HL-60/S4 treated with retinoic acid at 250 ng/mL for 4 days and 3 days (cell line): ENCODE data around the gene KATNA1.

Experiments
- in situ Hi-C: fragments of 300-500 bp; cut with MboI; formaldehyde crosslinking; loops from 2 replicates; pipeline ENCODE4 v1.7.0; 2022; ENCODE audit warnings: low sequenced_read_pairs

Gene KATNA1

DNA sequence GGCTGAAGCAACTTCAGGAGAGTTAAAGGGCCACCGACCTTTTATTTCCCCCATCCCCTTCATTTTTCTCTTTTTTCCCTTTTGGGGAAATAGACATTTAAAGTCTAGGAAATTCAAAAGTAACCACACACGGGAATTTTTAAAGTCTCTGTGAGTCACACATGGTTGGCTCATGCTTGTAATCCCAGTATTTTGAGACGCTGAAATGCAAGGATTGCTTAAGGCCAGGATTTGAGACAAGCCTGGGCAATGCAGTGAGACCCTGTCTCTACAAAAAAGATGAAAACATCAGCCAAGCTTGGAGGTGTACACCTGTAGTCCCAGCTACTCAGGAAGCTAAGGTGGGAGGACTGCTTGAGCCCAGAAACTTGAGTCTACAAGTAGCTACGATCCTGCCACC, 34.2 kb downstream of the KATNA1 start:
- in situ Hi-C loops = no loop called here

GRCh38 chr6:149608381-149608982, 40.0 kb downstream of the KATNA1 start:
- in situ Hi-C loops = no loop called here

DNA sequence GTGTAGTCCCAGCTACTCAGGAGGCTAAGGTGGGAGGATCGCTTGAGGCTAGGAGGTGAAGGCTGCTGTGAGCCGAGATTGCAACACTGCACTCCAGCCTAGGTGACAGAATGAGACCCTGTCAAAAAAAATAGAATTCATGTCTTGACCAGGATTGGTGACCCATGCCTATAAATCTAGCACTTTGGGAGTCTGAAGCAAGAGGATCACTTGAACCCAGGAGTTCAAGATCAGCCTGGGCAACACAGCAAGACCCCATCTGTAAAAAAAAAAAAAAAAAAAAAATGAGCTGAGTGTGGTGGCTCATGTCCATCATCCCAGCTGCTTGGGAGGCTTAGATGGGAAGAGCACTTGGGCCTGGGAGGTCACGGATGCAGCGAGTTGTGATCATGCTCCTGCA, 48.0 kb downstream of the KATNA1 start:
- in situ Hi-C loops = no loop called here

- in situ Hi-C loops = no loop called here
Observed at GRCh38 chr6:149593408-149593807, 55.1 kb downstream of the KATNA1 start.

GRCh38 chr6:149592983-149593382, 55.5 kb downstream of the KATNA1 start:
- in situ Hi-C loops = no loop called here

DNA sequence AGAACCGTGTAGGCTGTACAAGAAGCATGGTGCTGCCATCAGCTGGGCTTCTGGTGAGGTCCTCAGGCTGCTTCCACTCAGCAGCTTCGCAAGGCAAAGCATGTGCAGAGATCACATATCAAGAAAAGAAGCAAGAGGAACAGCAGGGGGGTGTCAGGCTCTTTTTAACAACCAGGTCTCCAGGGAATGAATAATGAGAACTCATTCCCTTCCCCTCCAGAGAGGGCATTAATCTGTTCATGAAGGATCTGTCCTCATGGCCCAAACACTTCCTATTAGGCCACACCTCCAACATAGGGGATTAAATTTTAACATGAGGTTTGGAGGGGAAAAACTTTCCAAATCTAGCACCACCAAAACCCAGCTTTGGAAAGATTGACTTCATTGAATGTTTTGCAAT, 62.4 kb downstream of the KATNA1 start:
- in situ Hi-C loops = no loop called here

DNA sequence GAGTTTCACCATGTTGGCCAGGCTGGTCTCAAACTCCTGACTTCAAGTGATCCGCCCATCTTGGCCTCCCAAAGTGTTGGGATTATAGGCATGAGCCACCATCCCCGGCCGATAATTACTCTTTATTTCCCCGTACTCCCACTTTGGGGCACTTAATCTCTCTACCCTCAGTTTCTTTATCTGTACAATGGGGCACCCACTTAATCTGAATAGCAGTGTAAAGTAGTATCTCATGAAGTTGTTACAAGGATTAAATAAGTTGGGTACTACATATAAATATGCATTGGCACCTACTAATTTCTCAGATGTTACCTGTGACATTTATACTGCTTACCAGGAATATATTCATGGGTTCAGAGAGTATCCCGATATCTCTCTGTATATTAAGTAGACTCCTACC, 67.2 kb downstream of the KATNA1 start:
- in situ Hi-C loops = no loop called here

DNA sequence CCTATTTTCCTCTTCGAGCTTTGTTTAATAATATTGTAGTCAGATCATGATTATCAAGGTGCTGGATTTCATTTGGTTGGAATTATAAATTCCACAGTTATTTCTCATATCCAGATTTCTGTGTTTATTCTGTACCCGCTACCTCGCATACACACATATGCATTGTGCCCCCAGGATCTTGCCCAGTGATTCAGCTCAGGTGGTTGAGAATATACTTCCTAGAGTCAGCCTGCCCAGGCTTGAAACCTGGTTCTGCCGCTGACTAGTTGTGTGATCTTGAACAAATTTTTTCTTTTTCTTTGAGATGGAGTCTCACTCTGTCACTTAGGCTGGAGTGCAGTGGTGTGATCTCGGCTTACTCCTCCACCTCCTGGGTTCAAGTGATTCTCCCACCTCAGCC, 67.6 kb downstream of the KATNA1 start:
- in situ Hi-C loops = no loop called here

- in situ Hi-C loops = no loop called here
Observed at GRCh38 chr6:149567945-149568585, 80.4 kb downstream of the KATNA1 start.

- in situ Hi-C loops = no loop called here
Observed at GRCh38 chr6:149567194-149567586, 81.3 kb downstream of the KATNA1 start.

DNA sequence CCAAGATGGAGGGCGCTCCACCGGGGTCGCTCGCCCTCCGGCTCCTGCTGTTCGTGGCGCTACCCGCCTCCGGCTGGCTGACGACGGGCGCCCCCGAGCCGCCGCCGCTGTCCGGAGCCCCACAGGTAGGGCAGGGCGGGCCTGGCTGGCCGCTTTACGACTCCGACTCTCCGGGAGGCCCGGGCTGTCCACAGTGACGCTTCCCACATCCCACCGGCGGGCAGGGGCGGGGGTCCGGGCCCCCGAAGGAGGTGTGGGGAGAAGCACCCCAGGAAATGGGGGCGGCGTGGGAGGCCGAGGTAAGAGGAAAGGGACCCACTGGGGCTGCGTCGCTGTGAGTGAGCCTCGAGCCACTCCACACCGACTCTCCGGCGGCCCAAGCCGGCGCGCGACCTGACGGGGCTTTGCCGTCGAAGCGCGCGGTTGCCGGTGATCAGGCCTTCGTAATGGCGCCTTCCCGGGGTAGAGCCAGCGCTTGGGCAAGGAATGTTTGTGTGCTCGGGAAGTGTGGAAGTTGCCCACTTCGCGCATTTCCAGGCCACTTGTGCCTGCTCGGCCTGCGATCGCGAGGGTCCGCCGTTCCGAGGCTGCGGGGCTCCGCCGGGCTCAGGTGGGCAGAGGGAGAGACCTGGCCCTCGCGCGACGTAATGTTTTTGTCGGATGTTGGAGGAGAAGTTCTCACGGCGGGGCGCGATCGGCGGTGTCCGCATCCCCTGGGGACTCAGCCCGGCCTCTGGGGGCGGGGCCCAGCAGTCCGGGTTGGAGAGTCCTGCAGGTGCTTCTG, 81.9 kb downstream of the KATNA1 start:
- in situ Hi-C loops = no loop called here

GRCh38 chr6:149565527-149566409, 82.7 kb downstream of the KATNA1 start, which contains the start of gene GINM1:
Gene GINM1 (plus strand): TSS chr6:149566375. CDS start chr6:149566415, 40 bp downstream.
- in situ Hi-C loops = no loop called here

- in situ Hi-C loops = no loop called here
Observed at GRCh38 chr6:149563928-149564325, 84.6 kb downstream of the KATNA1 start.

DNA sequence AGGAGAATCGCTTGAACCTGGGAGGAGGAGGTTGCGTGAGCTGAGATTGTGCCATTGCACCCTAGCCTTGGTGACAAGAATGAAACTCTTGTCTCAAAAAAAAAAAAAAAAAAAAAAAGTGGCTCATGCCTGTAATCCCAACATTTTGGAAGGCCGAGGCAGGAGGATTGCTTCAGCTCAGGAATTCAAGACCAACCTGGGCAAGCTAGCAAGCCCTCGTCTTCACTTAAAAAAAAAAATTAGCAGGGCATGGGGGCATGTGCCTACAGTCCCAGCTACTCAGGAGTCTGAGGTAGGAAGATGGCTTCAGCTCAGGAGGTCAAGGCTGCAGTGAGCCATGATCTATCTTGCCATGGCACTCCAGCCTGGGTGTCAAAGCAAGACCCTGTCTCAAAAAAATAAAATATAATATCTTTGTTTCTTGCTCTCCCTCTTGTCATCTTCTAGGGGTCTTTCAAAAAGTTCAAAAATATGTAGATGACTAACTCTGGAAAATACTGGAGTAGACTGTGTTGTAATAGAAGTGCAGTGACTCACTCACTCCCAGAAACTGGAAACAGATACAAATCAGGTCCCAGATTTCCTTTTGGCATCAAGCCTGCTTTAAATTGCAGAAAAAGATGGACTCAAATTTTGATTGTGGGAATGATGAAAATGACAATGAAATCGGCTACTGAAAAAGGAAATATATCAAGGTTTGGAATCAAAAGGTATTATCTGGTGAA, 85.1 kb downstream of the KATNA1 start:
- in situ Hi-C loops = no loop called here

DNA sequence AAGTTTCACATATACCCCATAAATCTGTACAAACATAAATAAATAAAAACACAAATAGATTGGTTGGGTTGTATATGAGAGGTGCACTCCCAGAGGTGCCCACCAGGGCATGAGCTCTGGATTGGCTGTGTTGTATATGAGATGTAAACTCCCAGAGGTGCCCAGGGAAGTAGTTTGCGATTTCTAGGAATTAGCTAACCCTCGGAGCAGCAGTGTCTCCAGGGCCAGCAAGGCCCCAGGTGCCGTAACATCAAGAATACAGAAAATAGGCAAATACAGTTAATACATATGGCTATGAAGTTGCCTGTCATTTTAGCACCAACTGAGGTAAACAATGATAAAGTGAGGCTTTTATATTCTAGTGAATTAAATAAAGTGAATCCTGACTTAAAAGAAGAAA, 87.8 kb downstream of the KATNA1 start:
- in situ Hi-C loops = no loop called here

- in situ Hi-C loops = no loop called here
Observed at GRCh38 chr6:149559389-149559788, 89.1 kb downstream of the KATNA1 start.

DNA sequence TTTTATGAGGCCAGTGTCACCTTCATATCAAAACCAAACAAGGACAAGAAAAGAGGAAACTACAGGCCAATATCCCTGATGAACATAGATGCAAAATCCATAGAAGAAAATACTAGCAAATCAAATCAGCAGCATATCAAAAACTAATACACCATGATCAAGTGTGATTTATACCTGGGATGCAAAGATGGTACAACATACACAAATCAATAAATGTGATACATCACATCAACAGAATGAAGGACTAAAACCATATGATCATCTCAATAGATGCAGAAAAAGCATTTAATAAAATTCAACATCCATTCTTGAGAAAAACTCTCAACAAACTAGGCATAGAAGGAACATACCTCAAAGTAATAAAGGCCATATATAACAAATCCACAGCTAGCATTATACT, 90.5 kb downstream of the KATNA1 start:
- in situ Hi-C loops = no loop called here

DNA sequence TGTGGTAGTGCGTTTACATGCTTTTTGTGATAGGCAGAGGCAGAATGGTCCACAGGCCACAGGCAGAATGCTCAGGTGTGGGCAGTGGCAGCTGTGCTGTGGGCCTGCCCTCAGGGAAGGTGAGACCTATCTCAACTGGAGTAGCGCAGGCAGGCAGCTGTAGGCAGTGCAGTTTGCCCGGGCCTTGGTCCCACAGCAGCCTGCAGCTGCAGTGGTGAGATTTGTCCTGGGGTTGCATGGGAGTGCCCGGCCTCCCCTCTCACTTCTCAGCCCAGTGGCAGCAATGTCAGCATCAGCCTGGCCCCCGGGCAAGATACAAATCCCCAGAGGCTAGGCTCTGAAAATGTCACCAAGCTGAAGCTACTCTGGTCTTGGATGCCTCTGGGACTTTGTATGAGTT, 96.6 kb downstream of the KATNA1 start:
- in situ Hi-C loops = no loop called here

DNA sequence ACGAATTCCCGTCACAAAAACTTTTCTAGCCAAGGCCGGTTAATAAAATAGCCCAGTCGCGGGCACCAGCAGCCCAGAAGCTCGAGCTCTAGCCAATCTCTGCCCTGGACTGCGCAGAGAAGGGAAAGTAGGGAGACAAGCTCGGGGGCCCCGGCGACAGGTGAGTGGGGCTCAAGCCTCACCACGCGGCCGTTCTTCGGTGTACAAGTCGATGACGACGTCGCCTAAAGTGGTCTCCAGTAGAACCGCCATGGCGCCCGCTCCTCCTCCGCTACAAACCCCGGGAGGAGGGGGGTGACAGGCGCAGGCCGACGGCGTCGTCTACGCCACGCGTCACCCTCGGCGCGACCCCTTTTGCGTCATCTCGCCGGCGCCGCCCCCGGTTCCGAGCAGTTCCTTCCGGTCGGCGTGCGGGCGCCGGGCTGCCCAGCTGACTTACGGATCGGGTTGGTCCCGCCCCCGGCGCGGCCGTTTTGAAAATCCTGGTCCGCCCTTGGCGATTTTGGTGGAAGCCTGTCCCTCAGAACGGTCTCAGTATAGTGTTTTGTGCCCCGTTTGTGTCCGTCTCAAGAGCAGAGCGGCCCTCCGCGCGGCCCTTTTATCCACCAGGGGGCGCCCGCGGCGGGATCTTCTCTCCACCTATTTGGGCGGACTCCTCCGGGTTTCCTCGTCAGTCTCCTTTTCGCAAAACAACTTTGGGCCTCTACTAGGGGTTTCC, 102.6 kb downstream of the KATNA1 start, which contains the start of gene PPIL4:
PPIL4 (minus strand) TSS at position 290 of the 718 bp plus-strand sequence; CDS start at position 252, 38 bp downstream.
- in situ Hi-C loops = no loop called here
